Measurements from ENCODE around the gene DNAJB1. TPM values are rescaled to one million over a fixed set of nuclear protein-coding genes. Genes with fewer than 3 reads are reported as not detected.

DNAJB1 gene

DNA sequence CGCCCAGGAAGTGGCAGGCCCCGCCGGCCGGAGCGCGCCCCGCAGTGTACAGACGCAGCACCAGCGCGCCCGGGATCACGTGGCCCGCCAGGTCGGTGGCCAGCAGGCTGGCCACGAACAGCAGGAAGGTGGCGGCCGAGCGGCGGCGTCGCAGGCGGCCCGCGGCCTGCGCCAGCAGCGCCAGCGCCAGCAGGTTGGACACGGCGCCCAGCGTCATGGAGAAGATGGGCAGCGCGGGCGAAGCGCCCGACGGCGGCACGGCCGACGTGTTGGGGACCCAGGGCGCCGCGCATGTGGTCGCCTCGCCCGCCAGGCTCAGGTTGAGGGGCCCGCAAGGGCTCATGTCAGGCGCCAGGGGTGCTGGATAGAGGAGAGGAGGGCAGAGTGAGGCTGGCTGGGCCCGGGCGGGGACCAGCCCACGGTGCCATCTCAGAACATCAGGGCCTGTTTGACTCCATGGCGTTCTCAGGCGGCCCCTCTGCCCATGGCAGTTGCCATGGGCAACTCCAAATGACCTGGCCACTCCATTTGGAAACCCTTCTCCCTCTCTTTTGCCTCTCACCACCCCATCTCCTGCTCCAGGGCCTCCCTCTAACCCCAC is 44.1 kb downstream of the DNAJB1 start:
- Histone ChIP-seq H3K9me3 (replicated peaks; ENCODE audit: low read length) (no peaks in the 10 kb centered on the region), H3K36me3 (ENCODE audit: insufficient read depth, low read length) (peaks cover 21% of the 10 kb centered on the region), H3K4me3 (ENCODE audit: low read length) (peak overlapping the region; percentile 24), H3K27me3 (ENCODE audit: control insufficient read depth, insufficient read depth, low read length) (no peaks in the 10 kb centered on the region), H3K4me2 (ENCODE audit: low read length) (peak overlapping the region; percentile 79), H3K9ac (ENCODE audit: low read depth, low read length) (no peak overlapping the region), H3K4me1 (ENCODE audit: control insufficient read depth, insufficient read depth, low read length) (peaks cover 49% of the 10 kb centered on the region)

DNA sequence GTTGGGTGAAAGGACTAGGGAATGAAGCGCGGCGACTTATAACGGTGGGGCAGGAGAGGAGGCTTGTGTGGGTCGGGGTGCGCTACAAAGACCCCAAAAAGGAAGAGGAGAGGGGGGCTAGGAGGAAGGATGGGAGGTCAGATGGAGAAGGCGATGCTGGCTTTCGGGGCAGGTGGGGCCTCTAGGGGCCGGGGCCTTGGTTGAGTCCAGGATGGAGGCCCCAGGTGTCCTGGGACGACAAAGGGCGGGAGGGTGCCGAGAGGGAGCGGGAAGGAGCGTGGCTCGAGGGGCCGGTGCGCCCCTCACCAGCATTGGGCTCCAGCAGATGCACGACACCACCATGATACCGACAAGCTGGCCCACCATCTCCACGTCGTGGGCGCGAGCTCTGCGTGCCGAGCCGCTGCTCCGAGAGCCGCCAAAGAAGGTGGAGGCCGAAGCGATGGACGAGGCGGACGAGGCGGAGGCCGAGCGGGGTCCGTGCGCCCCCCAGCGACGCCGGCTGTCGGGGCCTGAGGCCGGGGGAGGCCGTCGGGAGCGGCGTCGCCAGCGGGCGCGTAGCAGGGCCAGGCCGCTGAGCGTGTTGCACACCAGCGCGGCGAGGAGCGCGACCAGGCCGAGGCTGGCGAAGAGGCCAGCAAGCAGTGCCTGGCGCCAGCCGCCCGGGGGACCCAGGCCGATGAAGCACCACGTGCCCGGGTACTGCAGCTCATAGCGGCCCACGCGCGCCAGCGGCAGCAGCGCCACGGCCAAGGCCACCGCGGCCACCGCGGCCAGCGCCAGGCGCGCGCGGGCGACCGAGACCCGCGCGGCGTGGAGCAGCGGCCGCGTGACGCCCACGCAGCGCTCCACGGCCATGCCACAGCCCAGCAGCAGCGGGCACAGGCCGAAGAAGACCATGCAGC is 44.9 kb downstream of the DNAJB1 start:
- H3K36me3 ChIP-seq (ENCODE audit: insufficient read depth, low read length) = peaks cover 17% of the 10 kb centered on the region
- no peaks in the 10 kb centered on the region for H3K27me3 ChIP-seq (ENCODE audit: control insufficient read depth, insufficient read depth, low read length)
- peak overlapping the region; percentile 79 for H3K4me2 ChIP-seq (ENCODE audit: low read length)
- no peaks in the 10 kb centered on the region for H3K9me3 ChIP-seq (replicated peaks; ENCODE audit: low read length)
- H3K9ac ChIP-seq (ENCODE audit: low read depth, low read length) = no peak overlapping the region
- H3K4me1 ChIP-seq (ENCODE audit: control insufficient read depth, insufficient read depth, low read length) = peaks cover 49% of the 10 kb centered on the region
- H3K4me3 ChIP-seq (ENCODE audit: low read length) = peak overlapping the region; percentile 24

GRCh38 chr19:14472202-14472938 is 45.8 kb downstream of the DNAJB1 start:
- no peaks in the 10 kb centered on the region for H3K9me3 ChIP-seq (replicated peaks; ENCODE audit: low read length)
- H3K27me3 ChIP-seq (ENCODE audit: control insufficient read depth, insufficient read depth, low read length) = no peaks in the 10 kb centered on the region
- H3K4me1 ChIP-seq (ENCODE audit: control insufficient read depth, insufficient read depth, low read length) = peaks cover 49% of the 10 kb centered on the region
- peak overlapping the region; percentile 60 for H3K4me2 ChIP-seq (ENCODE audit: low read length)
- no peak overlapping the region for H3K9ac ChIP-seq (ENCODE audit: low read depth, low read length)
- H3K36me3 ChIP-seq (ENCODE audit: insufficient read depth, low read length) = peaks cover 22% of the 10 kb centered on the region
- H3K4me3 ChIP-seq (ENCODE audit: low read length) = no peak overlapping the region

DNA sequence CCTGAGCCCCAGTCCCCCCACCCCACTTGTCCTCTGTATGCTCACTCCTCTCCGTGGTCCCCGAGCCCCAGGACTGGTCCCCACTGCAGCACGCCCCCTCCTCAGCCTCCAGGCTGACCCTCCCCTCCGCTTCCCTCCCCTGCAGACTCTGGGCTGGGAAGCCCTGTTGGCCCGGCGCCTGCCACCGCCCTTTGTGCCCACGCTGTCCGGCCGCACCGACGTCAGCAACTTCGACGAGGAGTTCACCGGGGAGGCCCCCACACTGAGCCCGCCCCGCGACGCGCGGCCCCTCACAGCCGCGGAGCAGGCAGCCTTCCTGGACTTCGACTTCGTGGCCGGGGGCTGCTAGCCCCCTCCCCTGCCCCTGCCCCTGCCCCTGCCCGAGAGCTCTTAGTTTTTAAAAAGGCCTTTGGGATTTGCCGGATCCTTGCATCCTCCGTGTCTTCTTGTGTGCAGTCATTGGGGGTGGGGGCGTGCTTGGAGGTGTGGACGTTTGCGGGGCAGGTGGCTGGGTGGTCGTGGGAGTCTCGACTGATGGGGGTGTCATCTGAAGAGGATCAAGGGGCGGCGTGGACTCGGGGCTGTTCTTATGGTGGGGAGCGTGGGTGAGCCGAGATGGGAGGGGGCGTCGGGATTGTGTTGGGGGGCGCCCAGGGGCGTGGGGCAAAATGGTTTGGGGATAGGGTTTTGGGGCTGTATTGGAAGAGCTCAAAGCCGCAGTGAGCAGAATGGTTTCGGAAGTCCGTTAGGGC is 46.6 kb downstream of the DNAJB1 start:
- Histone ChIP-seq H3K36me3 (ENCODE audit: insufficient read depth, low read length) (peaks cover 23% of the 10 kb centered on the region), H3K9me3 (replicated peaks; ENCODE audit: low read length) (no peaks in the 10 kb centered on the region), H3K4me2 (ENCODE audit: low read length) (peak overlapping the region; percentile 60), H3K4me1 (ENCODE audit: control insufficient read depth, insufficient read depth, low read length) (peaks cover 43% of the 10 kb centered on the region), H3K4me3 (ENCODE audit: low read length) (no peak overlapping the region), H3K9ac (ENCODE audit: low read depth, low read length) (no peak overlapping the region), H3K27me3 (ENCODE audit: control insufficient read depth, insufficient read depth, low read length) (no peaks in the 10 kb centered on the region)

DNA sequence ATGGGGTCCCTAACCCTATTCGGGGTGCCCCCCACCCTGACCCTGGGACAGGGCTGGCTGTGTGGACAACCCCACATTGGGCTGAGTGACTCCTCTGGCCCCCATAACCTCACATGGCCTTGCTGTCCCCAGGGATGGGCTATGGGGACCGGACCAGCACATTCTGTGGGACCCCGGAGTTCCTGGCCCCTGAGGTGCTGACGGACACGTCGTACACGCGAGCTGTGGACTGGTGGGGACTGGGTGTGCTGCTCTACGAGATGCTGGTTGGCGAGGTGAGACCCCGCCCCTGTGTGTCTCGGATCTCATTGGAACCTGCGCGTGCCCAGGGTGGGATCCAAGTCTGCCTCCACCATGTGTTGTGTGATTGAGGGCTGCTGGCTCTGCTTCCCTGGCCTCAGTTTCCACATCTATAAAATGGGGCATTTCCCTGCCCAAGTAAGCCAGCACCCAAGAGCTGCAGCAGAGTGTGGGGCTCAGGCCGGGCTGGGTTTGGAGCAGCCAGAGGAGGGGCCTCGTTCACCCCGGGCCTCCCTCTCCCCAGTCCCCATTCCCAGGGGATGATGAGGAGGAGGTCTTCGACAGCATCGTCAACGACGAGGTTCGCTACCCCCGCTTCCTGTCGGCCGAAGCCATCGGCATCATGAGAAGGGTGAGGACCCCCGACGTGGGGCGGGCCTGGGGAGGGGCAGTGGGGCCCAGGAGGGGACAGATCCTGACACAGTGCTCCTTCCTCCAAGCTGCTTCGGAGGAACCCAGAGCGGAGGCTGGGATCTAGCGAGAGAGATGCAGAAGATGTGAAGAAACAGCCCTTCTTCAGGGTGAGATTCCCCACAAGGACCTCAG is 47.9 kb downstream of the DNAJB1 start:
- Histone ChIP-seq H3K4me1 (ENCODE audit: control insufficient read depth, insufficient read depth, low read length) (peaks cover 30% of the 10 kb centered on the region), H3K4me3 (ENCODE audit: low read length) (no peak overlapping the region), H3K27me3 (ENCODE audit: control insufficient read depth, insufficient read depth, low read length) (no peaks in the 10 kb centered on the region), H3K9ac (ENCODE audit: low read depth, low read length) (no peak overlapping the region), H3K36me3 (ENCODE audit: insufficient read depth, low read length) (peaks cover 23% of the 10 kb centered on the region), H3K4me2 (ENCODE audit: low read length) (no peak overlapping the region), H3K9me3 (replicated peaks; ENCODE audit: low read length) (no peaks in the 10 kb centered on the region)

- no peaks in the 10 kb centered on the region for H3K27me3 ChIP-seq (ENCODE audit: control insufficient read depth, insufficient read depth, low read length)
- peaks cover 40% of the 10 kb centered on the region for H3K36me3 ChIP-seq (ENCODE audit: insufficient read depth, low read length)
- no peak overlapping the region for H3K4me2 ChIP-seq (ENCODE audit: low read length)
- H3K9me3 ChIP-seq (replicated peaks; ENCODE audit: low read length) = no peaks in the 10 kb centered on the region
- H3K4me1 ChIP-seq (ENCODE audit: control insufficient read depth, insufficient read depth, low read length) = peaks cover 9% of the 10 kb centered on the region
- no peak overlapping the region for H3K9ac ChIP-seq (ENCODE audit: low read depth, low read length)
- no peak overlapping the region for H3K4me3 ChIP-seq (ENCODE audit: low read length)
Observed at GRCh38 chr19:14467816-14468215, 50.4 kb downstream of the DNAJB1 start.

GRCh38 chr19:14467391-14467790 is 50.8 kb downstream of the DNAJB1 start:
- Histone ChIP-seq H3K9me3 (replicated peaks; ENCODE audit: low read length) (no peaks in the 10 kb centered on the region), H3K36me3 (ENCODE audit: insufficient read depth, low read length) (peaks cover 44% of the 10 kb centered on the region), H3K27me3 (ENCODE audit: control insufficient read depth, insufficient read depth, low read length) (no peaks in the 10 kb centered on the region), H3K4me1 (ENCODE audit: control insufficient read depth, insufficient read depth, low read length) (peaks cover 6% of the 10 kb centered on the region), H3K9ac (ENCODE audit: low read depth, low read length) (no peak overlapping the region), H3K4me3 (ENCODE audit: low read length) (no peak overlapping the region), H3K4me2 (ENCODE audit: low read length) (no peak overlapping the region)

Small RNAs within 50 kb of the gene (small RNA-seq; reads per million reads assigned to genes)
- gene SNRPGP15 = not detected

Measured in skeletal muscle satellite cell (primary cell).